UCSD-AML1 (cell line): ENCODE results near the gene SH2D7.
"Not testable (repeated sequence)": the region's sequence is repeated elsewhere in the genome, so short reads cannot be mapped to it uniquely, and the experiment has no call there.

Source experiments
- DNase-seq: peaks from one replicate; lab custom pipeline; 2025; ENCODE audit not compliant: unreplicated experiment; lab: John Stamatoyannopoulos, UW

SH2D7 gene

GRCh38 chr15:78133801-78134200, 41.4 kb downstream of the SH2D7 start:
- no peak for DNase-seq

- no peak for DNase-seq
Observed at GRCh38 chr15:78139578-78139977, 47.2 kb downstream of the SH2D7 start.

GRCh38 chr15:78140292-78140691, 47.9 kb downstream of the SH2D7 start:
- no peak for DNase-seq

- no peak for DNase-seq
Observed at GRCh38 chr15:78142332-78142731, 50.0 kb downstream of the SH2D7 start.

GRCh38 chr15:78146425-78147154, 54.2 kb downstream of the SH2D7 start:
- no peak for DNase-seq

- no peak for DNase-seq
Observed at GRCh38 chr15:78147566-78147965, 55.2 kb downstream of the SH2D7 start.

- DNase-seq: no peak
Observed at GRCh38 chr15:78148392-78149067, 56.2 kb downstream of the SH2D7 start.

GRCh38 chr15:78149068-78149804, 56.9 kb downstream of the SH2D7 start, which contains the start of gene IDH3A:
Gene IDH3A, plus strand, starts transcription at chr15:78149362. Its CDS starts 42 bp downstream, at chr15:78149404.
- peak; percentile 98 for DNase-seq

- no peak for DNase-seq
Observed at GRCh38 chr15:78149805-78150751, 57.7 kb downstream of the SH2D7 start.

GRCh38 chr15:78151075-78151474, 58.7 kb downstream of the SH2D7 start:
- not testable (repeated sequence) for DNase-seq
